Ovary (tissue), 3 donors: Measurements from ENCODE around the gene MPPED2.

Experiments used
- POLR2A ChIP-seq: fragments of 450-650 bp; IDR thresholded peaks from one replicate; pipeline ENCODE4 v1.6.1; 2017; ENCODE audit warnings: antibody characterized with exemption, mild to moderate bottlenecking, moderate library complexity
- TF ChIP-seq, protein P1 (sequence below), 3 donors: fragments of 450-650 bp in 2 of 3; fragments of 200-600 bp in 1 of 3; IDR thresholded peaks; one replicate each; pipeline versions ENCODE4 v1.5.1 to v1.8.0; 2016 to 2022; ENCODE audit warnings: antibody characterized with exemption in 3 of 3, mild to moderate bottlenecking in 1 of 3
- donor health status: DM: no; HTN: no; CAD: no.

DNA sequence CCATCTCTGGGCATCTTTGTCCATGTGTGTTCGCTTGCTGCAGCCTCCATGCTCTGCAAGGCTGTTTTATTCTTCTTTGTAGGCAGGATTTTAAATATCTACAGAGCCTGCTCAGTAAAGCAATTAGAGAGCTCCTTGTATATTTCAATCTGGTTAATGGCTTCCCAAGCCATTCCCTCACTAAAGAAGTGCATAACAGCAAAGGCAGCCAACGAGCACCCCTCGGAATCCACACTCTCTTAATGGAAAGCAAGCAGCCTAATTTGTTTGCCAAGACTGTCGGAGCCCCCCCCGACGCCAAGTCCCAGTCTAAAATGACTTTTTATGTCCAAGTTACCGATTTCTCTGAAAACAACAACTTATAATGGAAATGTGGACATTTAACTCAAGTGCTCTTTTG, 139.6 kb downstream of the MPPED2 start:
- TF ChIP-seq, protein P1, sequence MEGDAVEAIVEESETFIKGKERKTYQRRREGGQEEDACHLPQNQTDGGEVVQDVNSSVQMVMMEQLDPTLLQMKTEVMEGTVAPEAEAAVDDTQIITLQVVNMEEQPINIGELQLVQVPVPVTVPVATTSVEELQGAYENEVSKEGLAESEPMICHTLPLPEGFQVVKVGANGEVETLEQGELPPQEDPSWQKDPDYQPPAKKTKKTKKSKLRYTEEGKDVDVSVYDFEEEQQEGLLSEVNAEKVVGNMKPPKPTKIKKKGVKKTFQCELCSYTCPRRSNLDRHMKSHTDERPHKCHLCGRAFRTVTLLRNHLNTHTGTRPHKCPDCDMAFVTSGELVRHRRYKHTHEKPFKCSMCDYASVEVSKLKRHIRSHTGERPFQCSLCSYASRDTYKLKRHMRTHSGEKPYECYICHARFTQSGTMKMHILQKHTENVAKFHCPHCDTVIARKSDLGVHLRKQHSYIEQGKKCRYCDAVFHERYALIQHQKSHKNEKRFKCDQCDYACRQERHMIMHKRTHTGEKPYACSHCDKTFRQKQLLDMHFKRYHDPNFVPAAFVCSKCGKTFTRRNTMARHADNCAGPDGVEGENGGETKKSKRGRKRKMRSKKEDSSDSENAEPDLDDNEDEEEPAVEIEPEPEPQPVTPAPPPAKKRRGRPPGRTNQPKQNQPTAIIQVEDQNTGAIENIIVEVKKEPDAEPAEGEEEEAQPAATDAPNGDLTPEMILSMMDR (IDR thresholded peaks at IDR 0.05): no peak
- TF ChIP-seq POLR2A: no peak
